HepG2 (cell line): ENCODE data around the gene GAL3ST1. TPM values are rescaled to one million over a fixed set of nuclear protein-coding genes. Genes with fewer than 3 reads are reported as not detected.

ENCODE experiments used
- ARID2 ChIP-seq: sonication (generic); formaldehyde crosslinking; IDR thresholded peaks from 2 replicates; pipeline ENCODE4 v1.8.1; 2022; ENCODE audit warnings: mild to moderate bottlenecking, missing genetic modification reagents, borderline replicate concordance
- ATF4 ChIP-seq, 2 experiments: fragments of 450-650 bp in 1 of 2; sonication (generic) in 1 of 2; formaldehyde crosslinking; IDR thresholded peaks; 2 replicates each; pipeline versions ENCODE4 v1.5.0 to v1.8.0; 2020 to 2022; ENCODE audit warnings: mild to moderate bottlenecking in 1 of 2, missing genetic modification reagents in 1 of 2
- BCL6 ChIP-seq: IDR thresholded peaks from 2 replicates; pipeline ENCODE4 v1.6.1; 2016; ENCODE audit warnings: missing genetic modification reagents, missing compliant biosample characterization
- ELF1 ChIP-seq: sonication (generic); formaldehyde crosslinking; IDR thresholded peaks from 2 replicates; pipeline ENCODE4 v1.4.0; 2020; ENCODE audit warnings: missing genetic modification reagents
- ELF3 ChIP-seq: IDR thresholded peaks from 2 replicates; pipeline ENCODE4 v1.6.1; 2016; ENCODE audit warnings: missing genetic modification reagents, missing compliant biosample characterization
- GABPB1 ChIP-seq: IDR thresholded peaks from 2 replicates; pipeline ENCODE4 v1.6.1; 2016; ENCODE audit warnings: mild to moderate bottlenecking, missing genetic modification reagents, moderate library complexity, missing compliant biosample characterization
- HNF1B ChIP-seq: sonication (generic); formaldehyde crosslinking; IDR thresholded peaks from 2 replicates; pipeline ENCODE4 v1.5.1; 2020; ENCODE audit warnings: mild to moderate bottlenecking, moderate library complexity, missing genetic modification reagents
- HNRNPH1 ChIP-seq: fragments of 200-400 bp; formaldehyde crosslinking; optimal IDR thresholded peaks from 2 replicates; pipeline ENCODE3; 2017; ENCODE audit warnings: mild to moderate bottlenecking, low read depth, low read length
- HOXA9 ChIP-seq: sonication (generic); formaldehyde crosslinking; IDR thresholded peaks from 2 replicates; pipeline ENCODE4 v1.8.1; 2022; ENCODE audit warnings: missing genetic modification reagents, mild to moderate bottlenecking, moderate library complexity, borderline replicate concordance
- KDM4B ChIP-seq: sonication (generic); formaldehyde crosslinking; IDR thresholded peaks from 2 replicates; pipeline ENCODE4 v1.4.0; 2020; ENCODE audit warnings: missing genetic modification reagents
- SALL1 ChIP-seq: sonication (generic); formaldehyde crosslinking; IDR thresholded peaks from 2 replicates; pipeline ENCODE4 v1.8.0; 2022; ENCODE audit warnings: mild to moderate bottlenecking, missing genetic modification reagents
- SMC3 ChIP-seq: IDR thresholded peaks from 2 replicates; pipeline ENCODE4 v1.6.1; 2011; ENCODE audit warnings: low read length, improper control_type of control experiment
- XRCC5 ChIP-seq: fragments of 200-400 bp; formaldehyde crosslinking; optimal IDR thresholded peaks from 2 replicates; pipeline ENCODE3; 2017; ENCODE audit warnings: mild to moderate bottlenecking, low read length
- ZFAT ChIP-seq: sonication (generic); formaldehyde crosslinking; conservative IDR thresholded peaks from 2 replicates; pipeline ENCODE4 v1.8.1; 2023; ENCODE audit warnings: missing genetic modification reagents, inconsistent platforms
- ZNF12 ChIP-seq: sonication (generic); formaldehyde crosslinking; IDR thresholded peaks from 2 replicates; pipeline ENCODE4 v1.5.0; 2020; ENCODE audit warnings: missing genetic modification reagents
- ZNF234 ChIP-seq: sonication (generic); formaldehyde crosslinking; conservative IDR thresholded peaks from 2 replicates; pipeline ENCODE4 v1.5.1; 2020; ENCODE audit warnings: mild to moderate bottlenecking, missing genetic modification reagents
- ZNF547 ChIP-seq: sonication (generic); formaldehyde crosslinking; IDR thresholded peaks from 2 replicates; pipeline ENCODE4 v1.5.1; 2020; ENCODE audit warnings: mild to moderate bottlenecking, missing genetic modification reagents
- ZNF563 ChIP-seq: sonication (generic); formaldehyde crosslinking; IDR thresholded peaks from 2 replicates; pipeline ENCODE4 v1.8.0; 2022; ENCODE audit warnings: mild to moderate bottlenecking, moderate library complexity, missing genetic modification reagents
- ZNF746 ChIP-seq: sonication (generic); formaldehyde crosslinking; IDR thresholded peaks from 2 replicates; pipeline ENCODE4 v1.8.0; 2022; ENCODE audit warnings: mild to moderate bottlenecking, missing genetic modification reagents
- ZSCAN9 ChIP-seq: IDR thresholded peaks from 2 replicates; pipeline ENCODE4 v1.6.1; 2016; ENCODE audit warnings: borderline replicate concordance
- polyA plus RNA-seq, 8 experiments: library from polyadenylated mRNA; depleted of rRNA in 3 of 8; stranded (reverse) in 7 of 8; unstranded in 1 of 8; fragments of >200 nt; fragmentation: Illumina TruSeq in 4 of 8; extraction: Trizol in 4 of 8; gene quantifications; 2 replicates each; pipeline versions ENCODE4 v1.2.1 to v1.2.3, GENCODE V29; 2011 to 2016; ENCODE audit warnings: low read depth in 4 of 8, missing spikeins in 1 of 8, mixed read lengths in 1 of 8; ENCODE audit not compliant: insufficient read depth in 1 of 8
- total RNA-seq, 5 experiments: library from RNA; depleted of rRNA; stranded (reverse); fragments of >200 nt; fragmentation: Illumina TruSeq; extraction: Trizol; gene quantifications; 2 replicates each; pipeline ENCODE4 v1.2.3, GENCODE V29; 2016; ENCODE audit warnings: low read depth in 1 of 5
- TF ChIP-seq, protein P1 (sequence below): sonication (generic); formaldehyde crosslinking; conservative IDR thresholded peaks from 2 replicates; pipeline ENCODE4 v1.5.0; 2020; ENCODE audit warnings: missing genetic modification reagents
- TF ChIP-seq, protein P2 (sequence below): sonication (generic); formaldehyde crosslinking; conservative IDR thresholded peaks from 2 replicates; pipeline ENCODE4 v1.8.0; 2022; ENCODE audit warnings: low read depth, missing genetic modification reagents
- TF ChIP-seq, protein P3 (sequence below): sonication (generic); formaldehyde crosslinking; IDR thresholded peaks from 2 replicates; pipeline ENCODE4 v1.4.0; 2020; ENCODE audit warnings: mild to moderate bottlenecking, missing genetic modification reagents
- TF ChIP-seq, protein P4 (sequence below): sonication (generic); formaldehyde crosslinking; IDR thresholded peaks from 2 replicates; pipeline ENCODE4 v1.4.0; 2020; ENCODE audit warnings: missing genetic modification reagents

The GAL3ST1 gene
- total and polyA plus RNA-seq, 2 of the 13 experiments (the other 11 are each of a cell fraction or from before 2014, with no cell fraction given): 4.4 to 14.7 TPM

DNA sequence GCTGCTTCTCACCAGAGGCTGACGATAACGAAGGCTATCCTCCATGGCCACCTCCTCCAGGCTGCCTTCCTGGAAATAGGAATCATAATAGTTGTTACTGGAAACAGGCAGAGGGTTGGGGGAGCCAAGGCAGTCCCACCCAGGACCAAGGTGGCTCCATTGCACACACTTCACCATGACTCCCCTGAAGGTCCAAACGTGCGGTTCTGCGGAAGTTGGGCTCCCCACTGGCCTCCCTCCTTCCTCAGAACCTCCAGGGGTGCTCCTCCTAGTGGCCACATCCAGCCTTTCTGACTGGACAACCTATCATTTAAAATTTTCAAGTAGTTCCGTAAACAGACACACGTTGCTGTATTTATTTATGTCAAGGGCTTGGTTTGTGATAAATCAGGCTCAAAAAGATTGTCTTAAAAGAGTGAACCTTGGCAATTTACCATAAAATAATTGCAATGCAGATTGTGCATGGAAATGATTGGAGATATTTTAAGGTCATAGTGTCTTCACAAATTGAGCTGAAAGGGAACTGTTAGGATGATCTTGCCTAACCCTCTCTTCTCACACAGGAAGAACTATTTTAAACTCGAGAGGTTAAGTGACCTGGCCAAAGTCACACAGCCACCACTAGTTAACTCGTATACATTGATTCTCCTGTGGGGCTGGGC, 31.1 kb upstream of the GAL3ST1 start (continued):
- peak; percentile 9; the same call in 1 of the 2 replicates for TF ChIP-seq SMC3
- peak; percentile 28; the same call in 1 of the 2 replicates for TF ChIP-seq SALL1 (CRISPR knock-in tag)
- TF ChIP-seq, protein P1, sequence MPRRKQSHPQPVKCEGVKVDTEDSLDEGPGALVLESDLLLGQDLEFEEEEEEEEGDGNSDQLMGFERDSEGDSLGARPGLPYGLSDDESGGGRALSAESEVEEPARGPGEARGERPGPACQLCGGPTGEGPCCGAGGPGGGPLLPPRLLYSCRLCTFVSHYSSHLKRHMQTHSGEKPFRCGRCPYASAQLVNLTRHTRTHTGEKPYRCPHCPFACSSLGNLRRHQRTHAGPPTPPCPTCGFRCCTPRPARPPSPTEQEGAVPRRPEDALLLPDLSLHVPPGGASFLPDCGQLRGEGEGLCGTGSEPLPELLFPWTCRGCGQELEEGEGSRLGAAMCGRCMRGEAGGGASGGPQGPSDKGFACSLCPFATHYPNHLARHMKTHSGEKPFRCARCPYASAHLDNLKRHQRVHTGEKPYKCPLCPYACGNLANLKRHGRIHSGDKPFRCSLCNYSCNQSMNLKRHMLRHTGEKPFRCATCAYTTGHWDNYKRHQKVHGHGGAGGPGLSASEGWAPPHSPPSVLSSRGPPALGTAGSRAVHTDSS (CRISPR knock-in tag): no peak
- no peak for TF ChIP-seq ZNF12 (CRISPR knock-in tag)
- TF ChIP-seq ELF3: 0 out of 2 replicates have a peak, but pooled peaks have one; percentile 16
- TF ChIP-seq ZNF563: no peak
- 0 out of 2 replicates have a peak, but pooled peaks have one; percentile 19 for TF ChIP-seq GABPB1 (CRISPR knock-in tag)
- TF ChIP-seq ZSCAN9 (CRISPR knock-in tag): no peak
- no peak for TF ChIP-seq HOXA9 (CRISPR knock-in tag)
- peak; percentile 49 for TF ChIP-seq XRCC5
- no peak for TF ChIP-seq BCL6 (CRISPR knock-in tag)
- TF ChIP-seq, protein P2, sequence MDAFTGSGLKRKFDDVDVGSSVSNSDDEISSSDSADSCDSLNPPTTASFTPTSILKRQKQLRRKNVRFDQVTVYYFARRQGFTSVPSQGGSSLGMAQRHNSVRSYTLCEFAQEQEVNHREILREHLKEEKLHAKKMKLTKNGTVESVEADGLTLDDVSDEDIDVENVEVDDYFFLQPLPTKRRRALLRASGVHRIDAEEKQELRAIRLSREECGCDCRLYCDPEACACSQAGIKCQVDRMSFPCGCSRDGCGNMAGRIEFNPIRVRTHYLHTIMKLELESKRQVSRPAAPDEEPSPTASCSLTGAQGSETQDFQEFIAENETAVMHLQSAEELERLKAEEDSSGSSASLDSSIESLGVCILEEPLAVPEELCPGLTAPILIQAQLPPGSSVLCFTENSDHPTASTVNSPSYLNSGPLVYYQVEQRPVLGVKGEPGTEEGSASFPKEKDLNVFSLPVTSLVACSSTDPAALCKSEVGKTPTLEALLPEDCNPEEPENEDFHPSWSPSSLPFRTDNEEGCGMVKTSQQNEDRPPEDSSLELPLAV (CRISPR knock-in tag): no peak
- TF ChIP-seq ARID2 (CRISPR knock-in tag): no peak
- TF ChIP-seq ZNF234 (CRISPR knock-in tag): no peak
- TF ChIP-seq ELF1: peak; percentile 44; the same call in 1 of the 2 replicates
- TF ChIP-seq, protein P3, sequence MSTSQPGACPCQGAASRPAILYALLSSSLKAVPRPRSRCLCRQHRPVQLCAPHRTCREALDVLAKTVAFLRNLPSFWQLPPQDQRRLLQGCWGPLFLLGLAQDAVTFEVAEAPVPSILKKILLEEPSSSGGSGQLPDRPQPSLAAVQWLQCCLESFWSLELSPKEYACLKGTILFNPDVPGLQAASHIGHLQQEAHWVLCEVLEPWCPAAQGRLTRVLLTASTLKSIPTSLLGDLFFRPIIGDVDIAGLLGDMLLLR (CRISPR knock-in tag): no peak
- TF ChIP-seq, protein P4, sequence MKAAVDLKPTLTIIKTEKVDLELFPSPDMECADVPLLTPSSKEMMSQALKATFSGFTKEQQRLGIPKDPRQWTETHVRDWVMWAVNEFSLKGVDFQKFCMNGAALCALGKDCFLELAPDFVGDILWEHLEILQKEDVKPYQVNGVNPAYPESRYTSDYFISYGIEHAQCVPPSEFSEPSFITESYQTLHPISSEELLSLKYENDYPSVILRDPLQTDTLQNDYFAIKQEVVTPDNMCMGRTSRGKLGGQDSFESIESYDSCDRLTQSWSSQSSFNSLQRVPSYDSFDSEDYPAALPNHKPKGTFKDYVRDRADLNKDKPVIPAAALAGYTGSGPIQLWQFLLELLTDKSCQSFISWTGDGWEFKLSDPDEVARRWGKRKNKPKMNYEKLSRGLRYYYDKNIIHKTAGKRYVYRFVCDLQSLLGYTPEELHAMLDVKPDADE (CRISPR knock-in tag): no peak
- TF ChIP-seq HNRNPH1: no peak
- no peak for TF ChIP-seq ATF4 (CRISPR knock-in tag; IDR thresholded peaks at IDR 0.05)
- no peak for TF ChIP-seq ZFAT (CRISPR knock-in tag)
- TF ChIP-seq ZNF547 (CRISPR knock-in tag): no peak
- 0 out of 2 replicates have a peak, but pooled peaks have one; percentile 20 for TF ChIP-seq KDM4B (CRISPR knock-in tag)
- no peak for TF ChIP-seq ZNF746 (CRISPR knock-in tag)
- no peak for TF ChIP-seq HNF1B
